Neural crest cell (in vitro differentiated cells): ENCODE results near the gene SHB. TPM values are rescaled to one million over a fixed set of nuclear protein-coding genes. Genes with fewer than 3 reads are reported as not detected.

ENCODE experiments used
- DNase-seq: peaks from one replicate; pipeline ENCODE4 v3.0.0; 2021; ENCODE audit warnings: low read depth, mixed read lengths, low spot score
- H3K27ac Mint-ChIP-seq: one replicate; pipeline ENCODE4 v1.8.0; 2021; ENCODE audit warnings: mild to moderate bottlenecking, mixed read lengths; ENCODE audit not compliant: unreplicated experiment
- H3K27me3 Mint-ChIP-seq: 2 replicates; pipeline ENCODE4 v1.8.0; 2021; ENCODE audit warnings: low read depth, mild to moderate bottlenecking, mixed read lengths
- H3K36me3 Mint-ChIP-seq: 2 replicates; pipeline ENCODE4 v1.8.0; 2021; ENCODE audit warnings: low read depth, mild to moderate bottlenecking, mixed read lengths
- H3K4me1 Mint-ChIP-seq: 2 replicates; pipeline ENCODE4 v1.8.0; 2021; ENCODE audit warnings: mixed read lengths
- H3K4me3 Mint-ChIP-seq: one replicate; pipeline ENCODE4 v1.8.0; 2021; ENCODE audit warnings: mild to moderate bottlenecking, mixed read lengths
- H3K9me3 Mint-ChIP-seq: 2 replicates; pipeline ENCODE4 v1.8.0; 2021; ENCODE audit warnings: mixed read lengths
- CTCF ChIP-seq: fragments of 200-600 bp; sonication (generic); conservative IDR thresholded peaks from 2 replicates; pipeline ENCODE4 v1.5.0; 2021; ENCODE audit warnings: antibody characterized with exemption, mild to moderate bottlenecking
- total RNA-seq: library from RNA; stranded (reverse); gene quantifications from 2 replicates; pipeline ENCODE4 v1.2.1, GENCODE V29; 2021

The SHB gene
- total RNA-seq, 1 donor from 2014 or later = 4.6 TPM

- peaks cover 28% of the 10 kb centered on the region for H3K4me1 Mint-ChIP-seq
- TF ChIP-seq CTCF = no peak
- H3K36me3 Mint-ChIP-seq = no peaks in the 10 kb centered on the region
Observed at GRCh38 chr9:37959976-37960375, 109.1 kb downstream of the SHB start.

DNA sequence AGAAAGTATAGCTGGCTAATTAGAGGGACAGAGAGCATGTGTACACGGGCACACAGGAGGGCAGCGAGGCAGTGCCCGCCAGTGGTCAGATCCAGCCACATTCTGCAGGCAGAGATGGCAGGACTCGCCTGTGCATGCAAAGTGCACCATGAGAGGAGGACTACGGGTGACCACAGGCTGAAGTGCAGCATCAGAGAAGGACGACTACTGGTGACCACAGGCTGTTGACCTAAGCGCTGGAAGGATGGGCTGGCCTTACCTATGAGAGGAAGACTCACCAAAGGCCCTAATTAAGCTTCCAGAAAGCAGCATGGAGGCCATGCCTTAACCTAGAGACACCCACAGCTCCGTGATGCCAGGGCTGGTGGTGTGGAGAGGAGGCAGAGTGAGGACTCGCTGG, 110.9 kb downstream of the SHB start:
- TF ChIP-seq CTCF = no peak
- Mint-ChIP-seq H3K4me1 (peaks cover 9% of the 10 kb centered on the region), H3K4me3 (no peak overlapping the region), H3K36me3 (no peaks in the 10 kb centered on the region), H3K27ac (no peak overlapping the region), H3K9me3 (no peaks in the 10 kb centered on the region), H3K27me3 (no peaks in the 10 kb centered on the region)
- no peak for DNase-seq

More at GRCh38 chr9:37959976-37960375, 109.1 kb downstream of the SHB start:
- Mint-ChIP-seq H3K9me3 (no peaks in the 10 kb centered on the region), H3K4me3 (no peak overlapping the region), H3K27me3 (no peaks in the 10 kb centered on the region), H3K27ac (no peak overlapping the region)
- no peak for DNase-seq

- no peak for DNase-seq
- no peak overlapping the region for H3K4me3 Mint-ChIP-seq
- no peaks in the 10 kb centered on the region for H3K27me3 Mint-ChIP-seq
- peaks cover 8% of the 10 kb centered on the region for H3K4me1 Mint-ChIP-seq
- no peak overlapping the region for H3K27ac Mint-ChIP-seq
- H3K9me3 Mint-ChIP-seq = no peaks in the 10 kb centered on the region
- no peaks in the 10 kb centered on the region for H3K36me3 Mint-ChIP-seq
- no peak for TF ChIP-seq CTCF
Observed at GRCh38 chr9:37957664-37957953, 111.4 kb downstream of the SHB start.

GRCh38 chr9:37956904-37957663, 111.9 kb downstream of the SHB start:
- Mint-ChIP-seq H3K9me3 (no peaks in the 10 kb centered on the region), H3K27ac (no peak overlapping the region), H3K27me3 (no peaks in the 10 kb centered on the region), H3K4me3 (no peak overlapping the region), H3K36me3 (no peaks in the 10 kb centered on the region), H3K4me1 (peaks cover 8% of the 10 kb centered on the region)
- TF ChIP-seq CTCF = no peak
- DNase-seq = no peak

DNA sequence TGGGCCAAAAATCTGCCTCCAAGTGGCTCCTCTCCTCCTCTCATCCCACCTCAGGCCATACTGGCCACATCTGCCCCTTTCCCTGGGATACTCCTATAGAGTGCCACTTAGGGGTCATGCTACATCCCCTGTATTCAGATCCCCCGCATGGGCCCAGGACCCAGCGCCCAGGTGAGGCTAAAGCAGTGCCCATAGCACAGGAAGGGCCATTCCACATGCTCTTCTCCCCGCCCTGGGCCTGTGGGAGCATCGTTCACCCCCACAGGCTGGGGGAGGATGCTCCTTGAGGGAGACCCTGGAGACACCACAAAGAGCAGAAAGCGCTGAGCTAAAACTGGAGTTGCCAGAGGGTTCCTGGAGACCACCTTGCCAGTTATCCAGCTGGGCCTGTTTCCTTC, 112.6 kb downstream of the SHB start:
- Mint-ChIP-seq H3K27me3 (no peaks in the 10 kb centered on the region), H3K4me1 (peaks cover 6% of the 10 kb centered on the region), H3K27ac (no peak overlapping the region), H3K9me3 (no peaks in the 10 kb centered on the region), H3K36me3 (no peaks in the 10 kb centered on the region), H3K4me3 (no peak overlapping the region)
- DNase-seq = no peak
- no peak for TF ChIP-seq CTCF
